Right lobe of liver (tissue), 4 donors: ENCODE measurements around the gene NEK1.

Source experiments
- CTCF ChIP-seq, 4 donors: fragments of 200-600 bp in 3 of 4; fragments of 450-650 bp in 1 of 4; IDR thresholded peaks; one replicate each; pipeline versions ENCODE4 v1.5.1 to v1.8.0; 2016 to 2022; ENCODE audit warnings: antibody characterized with exemption in 4 of 4, mild to moderate bottlenecking in 2 of 4
- POLR2A ChIP-seq: fragments of 450-650 bp; IDR thresholded peaks from one replicate; pipeline ENCODE4 v1.6.1; 2017; ENCODE audit warnings: antibody characterized with exemption, mild to moderate bottlenecking
- donor health status: DM: no; HTN: no; CAD: no.
- donor health status: DM: no; HTN: no; CAD: no.
- donor health status: DM: no; HTN: yes; CAD: no.

- no peak for TF ChIP-seq CTCF (IDR thresholded peaks at IDR 0.05)
- TF ChIP-seq POLR2A = no peak
Observed at GRCh38 chr4:169351872-169352271, 260.5 kb downstream of the NEK1 start.
